HG03139 (cell line): ENCODE measurements around the gene CNOT1.
A peak's percentile ranks its signal among the peaks of the same experiment; 100 is the strongest.

Source experiments
- ATAC-seq: cut with Tn5 transposase; IDR thresholded peaks from one replicate; pipeline ENCODE4 v1.9.1; 2021; ENCODE audit not compliant: unreplicated experiment

Gene CNOT1

GRCh38 chr16:58518980-58519368, 110.7 kb downstream of the CNOT1 start:
- no peak for ATAC-seq

- no peak for ATAC-seq
Measured at GRCh38 chr16:58518083-58518979, 111.3 kb downstream of the CNOT1 start.

- no peak for ATAC-seq
Measured at GRCh38 chr16:58516768-58517107, 112.9 kb downstream of the CNOT1 start.

GRCh38 chr16:58515871-58516767, 113.5 kb downstream of the CNOT1 start:
- ATAC-seq, result peak; percentile 34

GRCh38 chr16:58515125-58515870, 114.3 kb downstream of the CNOT1 start, which contains the start of gene SETD6:
Gene SETD6 (plus strand): TSS chr16:58515517. CDS start chr16:58515538, 21 bp downstream.
- peak; percentile 71 for ATAC-seq

GRCh38 chr16:58513874-58514273, 115.8 kb downstream of the CNOT1 start:
- ATAC-seq, result no peak

- no peak for ATAC-seq
Measured at GRCh38 chr16:58511933-58512815, 117.5 kb downstream of the CNOT1 start.

- ATAC-seq, result no peak
Measured at GRCh38 chr16:58510776-58511628, 118.6 kb downstream of the CNOT1 start.

GRCh38 chr16:58510097-58510775, 119.4 kb downstream of the CNOT1 start:
- ATAC-seq, result no peak

- no peak for ATAC-seq
Measured at GRCh38 chr16:58509256-58510096, 120.2 kb downstream of the CNOT1 start.

GRCh38 chr16:58508671-58509251, 120.9 kb downstream of the CNOT1 start:
- no peak for ATAC-seq

- no peak for ATAC-seq
Measured at GRCh38 chr16:58507963-58508670, 121.5 kb downstream of the CNOT1 start.

GRCh38 chr16:58507195-58507962, 122.2 kb downstream of the CNOT1 start:
- no peak for ATAC-seq

GRCh38 chr16:58506241-58507194, 123.1 kb downstream of the CNOT1 start:
- ATAC-seq, result no peak
